CD14-positive monocyte (primary cell): Measurements from ENCODE around the gene RNU11. TPM values are rescaled to one million over a fixed set of nuclear protein-coding genes. Genes with fewer than 3 reads are reported as not detected.
A peak's percentile ranks its signal among the peaks of the same experiment; 100 is the strongest.

Experiments used
- DNase-seq, 3 donors: peaks; one replicate each; pipeline ENCODE4 v3.0.0-alpha.2; 2011 to 2022
- H2AFZ ChIP-seq: 2 replicates; pipeline ENCODE4 v1.6.0; 2012; ENCODE audit warnings: mild to moderate bottlenecking, low read depth, low read length, inconsistent platforms; ENCODE audit not compliant: insufficient read depth, poor library complexity, severe bottlenecking
- H3K27ac ChIP-seq, 2 donors: 1 replicate in 1 of 2; 2 replicates in 1 of 2; pipeline ENCODE4 v1.5.1; 2012 to 2013; ENCODE audit warnings: low read length in 2 of 2, control low read depth in 1 of 2, inconsistent platforms in 1 of 2, low read depth in 1 of 2, mild to moderate bottlenecking in 1 of 2
- H3K27me3 ChIP-seq, 2 donors: one replicate each; pipeline versions ENCODE4 v1.6.0 to v1.6.1; 2011 to 2013; ENCODE audit warnings: low read length in 2 of 2; ENCODE audit not compliant: control insufficient read depth in 2 of 2, insufficient read depth in 2 of 2
- H3K36me3 ChIP-seq, 2 donors: replicated peaks in 1 of 2; 1 replicate in 1 of 2; 2 replicates in 1 of 2; pipeline versions ENCODE4 v1.5.1 to v1.6.1; 2012 to 2013; ENCODE audit warnings: low read length in 2 of 2, control low read depth in 1 of 2, inconsistent platforms in 1 of 2, mild to moderate bottlenecking in 1 of 2; ENCODE audit not compliant: insufficient read depth in 2 of 2, control insufficient read depth in 1 of 2
- H3K4me1 ChIP-seq, 2 donors: 1 replicate in 1 of 2; 2 replicates in 1 of 2; pipeline versions ENCODE4 v1.5.1 to v1.6.1; 2012 to 2013; ENCODE audit warnings: low read length in 2 of 2, control low read depth in 1 of 2, inconsistent platforms in 1 of 2, mild to moderate bottlenecking in 1 of 2, moderate library complexity in 1 of 2; ENCODE audit not compliant: insufficient read depth in 2 of 2, control insufficient read depth in 1 of 2
- H3K4me2 ChIP-seq: replicated peaks from 2 replicates; pipeline ENCODE3; 2012; ENCODE audit warnings: low read length, moderate library complexity, mild to moderate bottlenecking; ENCODE audit not compliant: poor library complexity, severe bottlenecking; ENCODE audit errors: extremely low read depth
- H3K4me3 ChIP-seq, 3 experiments: fragments of 200-600 bp in 1 of 3; sonication (generic) in 1 of 3; replicated peaks in 1 of 3; 1 replicate in 2 of 3; 2 replicates in 1 of 3; pipeline ENCODE4 v1.5.1; 2011 to 2013; ENCODE audit warnings: low read length in 3 of 3, mild to moderate bottlenecking in 3 of 3, control low read depth in 2 of 3, low read depth in 2 of 3, inconsistent platforms in 1 of 3, moderate library complexity in 1 of 3
- H3K79me2 ChIP-seq: 2 replicates; pipeline ENCODE4 v1.6.0; 2012; ENCODE audit warnings: mild to moderate bottlenecking, control low read depth, inconsistent platforms, low read length, moderate library complexity; ENCODE audit not compliant: insufficient read depth
- H3K9ac ChIP-seq: 2 replicates; pipeline ENCODE4 v1.6.0; 2017; ENCODE audit warnings: low read length, mild to moderate bottlenecking; ENCODE audit not compliant: insufficient read depth, poor library complexity, severe bottlenecking
- H3K9me3 ChIP-seq, 2 donors: replicated peaks in 1 of 2; 1 replicate in 1 of 2; 2 replicates in 1 of 2; pipeline versions ENCODE4 v1.5.1 to v1.6.1; 2012 to 2013; ENCODE audit warnings: low read length in 2 of 2, control low read depth in 1 of 2; ENCODE audit not compliant: control insufficient read depth in 1 of 2, insufficient read depth in 1 of 2
- H4K20me1 ChIP-seq: 2 replicates; pipeline ENCODE4 v1.6.0; 2012; ENCODE audit warnings: mild to moderate bottlenecking, low read length, control low read depth, moderate library complexity; ENCODE audit not compliant: insufficient read depth
- H3K27ac Mint-ChIP-seq, 7 donors: one replicate each; pipeline ENCODE4 v1.8.0; 2020; ENCODE audit warnings: mild to moderate bottlenecking in 7 of 7, mixed read lengths in 7 of 7, moderate library complexity in 6 of 7, inconsistent platforms in 2 of 7
- H3K27me3 Mint-ChIP-seq, 3 donors: one replicate each; pipeline ENCODE4 v1.8.0; 2021 to 2022; ENCODE audit warnings: low read depth in 3 of 3, mild to moderate bottlenecking in 3 of 3, mixed read lengths in 3 of 3, moderate library complexity in 3 of 3, inconsistent platforms in 1 of 3
- H3K36me3 Mint-ChIP-seq, 2 donors: one replicate each; pipeline ENCODE4 v1.8.0; 2020; ENCODE audit warnings: mixed read lengths in 2 of 2, inconsistent platforms in 1 of 2, mild to moderate bottlenecking in 1 of 2
- H3K4me1 Mint-ChIP-seq: one replicate; pipeline ENCODE4 v1.8.0; 2020; ENCODE audit warnings: mild to moderate bottlenecking, mixed read lengths
- H3K4me3 Mint-ChIP-seq, 2 donors: one replicate each; pipeline ENCODE4 v1.8.0; 2020; ENCODE audit warnings: mild to moderate bottlenecking in 2 of 2, mixed read lengths in 2 of 2, moderate library complexity in 1 of 2
- H3K9me3 Mint-ChIP-seq, 7 donors: one replicate each; pipeline ENCODE4 v1.8.0; 2020 to 2022; ENCODE audit warnings: mixed read lengths in 7 of 7, mild to moderate bottlenecking in 6 of 7, moderate library complexity in 6 of 7, inconsistent platforms in 2 of 7
- CTCF ChIP-seq: fragments of 200-600 bp; IDR thresholded peaks from one replicate; pipeline ENCODE4 v1.8.0; 2022; ENCODE audit warnings: antibody characterized with exemption, mild to moderate bottlenecking
- WGBS: methylation state at CpG from one replicate; pipeline ENCODE4 v1.1.5; 2013; ENCODE audit warnings: missing lambda C conversion rate; ENCODE audit not compliant: insufficient coverage; 5-methylcytosine and 5-hydroxymethylcytosine counted together
- intact Hi-C, 2 donors: fragments of 100-400 bp; cut with micrococcal nuclease; formaldehyde crosslinking; loops; one replicate each; pipeline versions ENCODE4 v1.15.0 to v1.15.1; 2023
- polyA plus RNA-seq, 3 donors: library from polyadenylated mRNA; depleted of rRNA in 1 of 3; unstranded in 2 of 3; stranded (reverse) in 1 of 3; fragments of 300-500 nt in 2 of 3; fragments of >200 nt in 1 of 3; fragmentation: Illumina TruSeq in 2 of 3; gene quantifications; 1 replicate in 2 of 3; 2 replicates in 1 of 3; pipeline ENCODE4 v1.2.3, GENCODE V29; 2012 to 2021

RNU11 gene
- polyA plus RNA-seq, 3 donors, result not detected

- H3K4me3 Mint-ChIP-seq, result no peak overlapping the region
- no peaks in the 10 kb centered on the region for H3K4me1 Mint-ChIP-seq
- H3K9me3 Mint-ChIP-seq, result peaks cover 0 to 1% (median 0%) of the 10 kb centered on the region in 7 donors
- no peak for DNase-seq
- Histone ChIP-seq H3K9me3 (no peaks in the 10 kb centered on the region), H3K4me1 (no peaks in the 10 kb centered on the region), H3K9ac (no peak overlapping the region), H3K4me3 (no peak overlapping the region), H3K27me3 (no peaks in the 10 kb centered on the region), H3K79me2 (no peaks in the 10 kb centered on the region), H3K27ac (no peak overlapping the region), H4K20me1 (no peaks in the 10 kb centered on the region), H2AFZ (no peak overlapping the region), H3K4me2 (no peak overlapping the region), H3K36me3 (peaks cover 66 to 91% of the 10 kb centered on the region in 2 donors)
- WGBS, result 94% methylated on average over 2 of the region's 6 CpGs
- H3K27me3 Mint-ChIP-seq, result no peaks in the 10 kb centered on the region
- TF ChIP-seq CTCF, result no peak
- peaks cover 57 to 75% of the 10 kb centered on the region in 2 donors for H3K36me3 Mint-ChIP-seq
- H3K27ac Mint-ChIP-seq, result peak overlapping the region in 1 of 7 donors; percentile 25
- intact Hi-C loops, result loop anchor here in 1 of 2 donors (5.0 kb wide), 1 partner anchor 88 kb away; no protein-coding TSS in a partner anchor
Observed at GRCh38 chr1:28604962-28605361, 43.4 kb upstream of the RNU11 start.

GRCh38 chr1:28606771-28607170 lies 41.6 kb upstream of the RNU11 start:
- intact Hi-C loops, result no loop called here
- Histone ChIP-seq H3K4me2 (no peak overlapping the region), H3K9me3 (no peaks in the 10 kb centered on the region), H3K9ac (no peak overlapping the region), H3K36me3 (peaks cover 78 to 93% of the 10 kb centered on the region in 2 donors), H3K4me3 (no peak overlapping the region), H4K20me1 (no peaks in the 10 kb centered on the region), H3K27ac (no peak overlapping the region), H3K79me2 (no peaks in the 10 kb centered on the region), H2AFZ (no peak overlapping the region), H3K4me1 (no peaks in the 10 kb centered on the region), H3K27me3 (no peaks in the 10 kb centered on the region)
- no peak overlapping the region for H3K27ac Mint-ChIP-seq
- no peak overlapping the region for H3K4me3 Mint-ChIP-seq
- no CpG with 5 or more reads among the region's 2 CpGs for WGBS
- H3K27me3 Mint-ChIP-seq, result no peaks in the 10 kb centered on the region
- no peak for DNase-seq
- H3K36me3 Mint-ChIP-seq, result peaks cover 55 to 75% of the 10 kb centered on the region in 2 donors
- H3K9me3 Mint-ChIP-seq, result no peaks in the 10 kb centered on the region
- TF ChIP-seq CTCF, result no peak
- H3K4me1 Mint-ChIP-seq, result no peaks in the 10 kb centered on the region
